ENCODE measurements around the gene CALR.
A peak's percentile ranks its signal among the peaks of the same experiment; 100 is the strongest.

CALR gene

DNA sequence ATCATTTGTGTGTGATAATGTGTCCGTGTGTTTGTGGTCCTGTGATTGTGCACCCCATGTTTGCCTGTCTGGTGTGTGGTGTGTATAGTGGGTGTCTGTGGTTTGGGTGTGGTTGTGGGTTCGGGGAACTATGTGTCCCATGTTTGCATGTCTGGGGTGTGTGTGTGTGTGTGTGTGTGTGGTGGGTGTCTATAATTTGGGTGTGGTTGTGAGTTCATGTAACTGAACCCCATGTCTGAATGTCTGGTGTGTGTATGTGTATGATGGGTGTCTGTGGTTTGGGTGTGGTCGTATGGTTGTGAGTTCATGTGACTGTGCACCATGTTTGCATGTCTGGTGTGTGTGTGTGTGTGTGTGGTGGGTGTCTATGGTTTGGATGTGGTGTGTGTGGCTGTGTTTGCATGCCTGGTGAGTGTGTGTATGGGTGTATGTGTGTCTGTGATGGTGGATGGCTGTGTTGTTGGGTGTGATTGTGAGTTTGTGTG, 45.8 kb downstream of the CALR start:
- Histone ChIP-seq H3K27me3 (replicated peaks; ENCODE audit: insufficient read depth, low read length) (peaks cover 37% of the 10 kb centered on the region), H3K9me2 (replicated peaks; ENCODE audit: insufficient read depth, low read length) (no peaks in the 10 kb centered on the region), H3K4me2 (ENCODE audit: low read depth, low read length) (no peak overlapping the region), H3K36me3 (replicated peaks; ENCODE audit: insufficient read depth, low read length) (no peaks in the 10 kb centered on the region), H3F3A (ENCODE audit: insufficient read depth, low read length) (no peaks in the 10 kb centered on the region), H3K79me2 (ENCODE audit: low read length) (no peaks in the 10 kb centered on the region), H3K4me1 (ENCODE audit: low read length) (peaks cover 33% of the 10 kb centered on the region), H3K9ac (ENCODE audit: low read length) (no peak overlapping the region), H3K27ac (ENCODE audit: low read length) (no peak overlapping the region), H3K4me3 (ENCODE audit: low read length) (no peak overlapping the region), H4K20me1 (ENCODE audit: insufficient read depth, low read length) (no peaks in the 10 kb centered on the region), H3K9me3 (replicated peaks; ENCODE audit: insufficient read depth, low read length) (no peaks in the 10 kb centered on the region), H2AFZ (ENCODE audit: low read length) (no peak overlapping the region)
- no peak for DNase-seq
- TF ChIP-seq EZH2phosphoT487 (IDR thresholded peaks at IDR 0.05; ENCODE audit: low read length), result no peak
- TF ChIP-seq, protein P1, sequence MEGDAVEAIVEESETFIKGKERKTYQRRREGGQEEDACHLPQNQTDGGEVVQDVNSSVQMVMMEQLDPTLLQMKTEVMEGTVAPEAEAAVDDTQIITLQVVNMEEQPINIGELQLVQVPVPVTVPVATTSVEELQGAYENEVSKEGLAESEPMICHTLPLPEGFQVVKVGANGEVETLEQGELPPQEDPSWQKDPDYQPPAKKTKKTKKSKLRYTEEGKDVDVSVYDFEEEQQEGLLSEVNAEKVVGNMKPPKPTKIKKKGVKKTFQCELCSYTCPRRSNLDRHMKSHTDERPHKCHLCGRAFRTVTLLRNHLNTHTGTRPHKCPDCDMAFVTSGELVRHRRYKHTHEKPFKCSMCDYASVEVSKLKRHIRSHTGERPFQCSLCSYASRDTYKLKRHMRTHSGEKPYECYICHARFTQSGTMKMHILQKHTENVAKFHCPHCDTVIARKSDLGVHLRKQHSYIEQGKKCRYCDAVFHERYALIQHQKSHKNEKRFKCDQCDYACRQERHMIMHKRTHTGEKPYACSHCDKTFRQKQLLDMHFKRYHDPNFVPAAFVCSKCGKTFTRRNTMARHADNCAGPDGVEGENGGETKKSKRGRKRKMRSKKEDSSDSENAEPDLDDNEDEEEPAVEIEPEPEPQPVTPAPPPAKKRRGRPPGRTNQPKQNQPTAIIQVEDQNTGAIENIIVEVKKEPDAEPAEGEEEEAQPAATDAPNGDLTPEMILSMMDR (IDR thresholded peaks at IDR 0.05; ENCODE audit: low read length), result no peak
- no peak for TF ChIP-seq EZH2 (optimal IDR thresholded peaks at IDR 0.05; ENCODE audit: low read depth, low read length)

DNA sequence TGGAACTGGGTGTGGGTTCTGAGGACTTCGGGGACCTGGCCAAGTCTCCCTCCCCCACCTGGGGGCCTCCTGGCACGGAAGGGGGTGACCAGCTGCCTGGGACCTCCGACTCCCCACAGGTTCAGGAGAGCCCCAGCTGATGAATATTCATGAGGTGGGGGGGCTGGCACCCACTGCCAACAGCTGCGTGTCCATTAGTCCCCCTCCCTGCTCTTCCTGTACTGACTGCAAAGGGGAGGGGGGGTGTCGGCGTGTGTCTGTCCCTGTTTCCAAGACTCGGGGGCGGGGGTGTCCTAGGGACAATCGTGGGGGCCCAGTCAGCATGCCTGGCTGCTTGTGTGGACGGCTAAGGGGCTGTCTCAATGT, 46.3 kb downstream of the CALR start:
- peak overlapping the region; percentile 27; the same call in 1 of the 2 replicates for H3K4me2 ChIP-seq (ENCODE audit: low read depth, low read length)
- H3K36me3 ChIP-seq (replicated peaks; ENCODE audit: insufficient read depth, low read length), result no peaks in the 10 kb centered on the region
- no peak overlapping the region for H3K4me3 ChIP-seq (ENCODE audit: low read length)
- no peaks in the 10 kb centered on the region for H3K79me2 ChIP-seq (ENCODE audit: low read length)
- DNase-seq, result no peak
- H4K20me1 ChIP-seq (ENCODE audit: insufficient read depth, low read length), result no peaks in the 10 kb centered on the region
- no peaks in the 10 kb centered on the region for H3K9me2 ChIP-seq (replicated peaks; ENCODE audit: insufficient read depth, low read length)
- H2AFZ ChIP-seq (ENCODE audit: low read length), result no peak overlapping the region
- H3K4me1 ChIP-seq (ENCODE audit: low read length), result peaks cover 33% of the 10 kb centered on the region
- H3F3A ChIP-seq (ENCODE audit: insufficient read depth, low read length), result no peaks in the 10 kb centered on the region
- no peak overlapping the region for H3K27ac ChIP-seq (ENCODE audit: low read length)
- H3K9ac ChIP-seq (ENCODE audit: low read length), result no peak overlapping the region
- H3K27me3 ChIP-seq (replicated peaks; ENCODE audit: insufficient read depth, low read length), result peaks cover 33% of the 10 kb centered on the region
- TF ChIP-seq, protein P1 (IDR thresholded peaks at IDR 0.05; ENCODE audit: low read length), result no peak
- no peak for TF ChIP-seq EZH2phosphoT487 (IDR thresholded peaks at IDR 0.05; ENCODE audit: low read length)
- no peaks in the 10 kb centered on the region for H3K9me3 ChIP-seq (replicated peaks; ENCODE audit: insufficient read depth, low read length)

DNA sequence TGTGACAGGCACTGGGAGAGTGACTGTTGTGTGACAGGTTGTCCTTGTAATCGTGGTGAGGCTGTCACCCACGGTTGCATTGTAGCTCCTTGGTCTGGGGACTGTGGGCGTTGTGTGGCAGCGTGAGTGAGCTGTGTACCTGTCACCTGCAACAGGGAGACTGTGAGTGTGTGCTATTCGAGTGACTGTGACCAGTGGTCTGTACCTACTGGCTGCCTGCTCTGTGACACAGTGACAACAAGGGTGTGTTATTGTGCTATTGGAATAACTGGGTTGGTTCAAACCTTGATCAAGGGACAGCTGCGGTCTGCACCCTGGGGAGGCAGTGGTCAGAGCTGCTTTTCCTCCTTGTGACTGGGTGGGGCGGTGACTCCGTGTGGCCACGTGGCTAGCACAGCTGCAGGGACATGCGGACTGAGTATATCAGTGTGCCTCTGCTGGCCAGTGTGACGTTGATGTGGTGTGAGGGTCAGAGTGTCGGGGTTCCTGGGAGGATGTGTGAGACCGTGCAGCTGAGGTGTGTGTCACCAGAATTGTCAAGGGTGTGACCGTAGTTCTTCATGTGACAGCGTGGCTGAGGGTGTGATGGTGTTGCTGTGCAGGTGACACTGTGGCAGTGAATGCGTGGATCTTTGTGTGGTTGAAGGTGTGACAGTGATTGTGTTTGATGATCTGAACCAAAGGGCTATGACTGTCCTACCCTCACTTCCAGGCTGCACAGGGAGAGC, 46.8 kb downstream of the CALR start:
- Histone ChIP-seq H3K27ac (ENCODE audit: low read length) (no peak overlapping the region), H3K9me3 (replicated peaks; ENCODE audit: insufficient read depth, low read length) (no peaks in the 10 kb centered on the region), H3K79me2 (ENCODE audit: low read length) (no peaks in the 10 kb centered on the region), H3K9ac (ENCODE audit: low read length) (no peak overlapping the region), H3K27me3 (replicated peaks; ENCODE audit: insufficient read depth, low read length) (peaks cover 27% of the 10 kb centered on the region), H3K4me2 (ENCODE audit: low read depth, low read length) (peak overlapping the region; percentile 27), H2AFZ (ENCODE audit: low read length) (no peak overlapping the region), H3K36me3 (replicated peaks; ENCODE audit: insufficient read depth, low read length) (no peaks in the 10 kb centered on the region), H3K4me3 (ENCODE audit: low read length) (no peak overlapping the region), H3F3A (ENCODE audit: insufficient read depth, low read length) (no peaks in the 10 kb centered on the region), H4K20me1 (ENCODE audit: insufficient read depth, low read length) (no peaks in the 10 kb centered on the region), H3K9me2 (replicated peaks; ENCODE audit: insufficient read depth, low read length) (no peaks in the 10 kb centered on the region), H3K4me1 (ENCODE audit: low read length) (peaks cover 33% of the 10 kb centered on the region)
- peak; percentile 51 for DNase-seq
- TF ChIP-seq, protein P1 (IDR thresholded peaks at IDR 0.05; ENCODE audit: low read length), result no peak
- no peak for TF ChIP-seq EZH2phosphoT487 (IDR thresholded peaks at IDR 0.05; ENCODE audit: low read length)
- no peak for TF ChIP-seq EZH2 (optimal IDR thresholded peaks at IDR 0.05; ENCODE audit: low read depth, low read length)
